VCaP (cell line): ENCODE data around the gene GPR132.
A peak's percentile ranks its signal among the peaks of the same experiment; 100 is the strongest.

Experiments used
- H3K27ac ChIP-seq: fragments of 450-650 bp; 2 replicates; pipeline ENCODE4 v1.5.1; 2017
- CTCF ChIP-seq: fragments of 450-650 bp; conservative IDR thresholded peaks from 2 replicates; pipeline ENCODE4 v1.5.1; 2017; ENCODE audit warnings: mild to moderate bottlenecking, moderate library complexity

Gene GPR132

DNA sequence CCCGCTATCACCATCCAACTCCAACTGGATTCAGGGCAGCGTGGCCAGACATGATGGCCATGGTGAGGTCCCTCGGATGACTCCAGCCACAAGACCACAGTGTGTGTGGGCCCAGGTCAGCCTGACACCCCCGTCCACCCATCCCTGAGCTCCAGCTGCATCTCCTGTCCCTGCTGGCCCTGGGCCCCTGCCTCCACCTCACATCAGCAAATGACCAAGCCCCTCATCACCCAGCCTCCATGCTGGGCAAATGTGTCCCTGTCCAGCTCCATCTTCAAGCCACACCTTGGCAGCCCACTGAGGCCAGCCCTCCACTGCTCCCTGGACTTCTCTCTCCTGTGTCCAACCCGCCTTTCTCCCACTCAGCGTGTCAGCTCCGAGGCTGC, 3.2 kb downstream of the GPR132 start:
- no peak overlapping the region for H3K27ac ChIP-seq
- no peak for TF ChIP-seq CTCF

- no peak overlapping the region for H3K27ac ChIP-seq
Measured at GRCh38 chr14:105061428-105062047, 3.7 kb downstream of the GPR132 start.

GRCh38 chr14:105060751-105061427, 4.3 kb downstream of the GPR132 start:
- no peak for TF ChIP-seq CTCF
- peak overlapping the region; percentile 56; the same call in 1 of the 2 replicates for H3K27ac ChIP-seq

More at GRCh38 chr14:105061428-105062047, 3.7 kb downstream of the GPR132 start:
- TF ChIP-seq CTCF = no peak

DNA sequence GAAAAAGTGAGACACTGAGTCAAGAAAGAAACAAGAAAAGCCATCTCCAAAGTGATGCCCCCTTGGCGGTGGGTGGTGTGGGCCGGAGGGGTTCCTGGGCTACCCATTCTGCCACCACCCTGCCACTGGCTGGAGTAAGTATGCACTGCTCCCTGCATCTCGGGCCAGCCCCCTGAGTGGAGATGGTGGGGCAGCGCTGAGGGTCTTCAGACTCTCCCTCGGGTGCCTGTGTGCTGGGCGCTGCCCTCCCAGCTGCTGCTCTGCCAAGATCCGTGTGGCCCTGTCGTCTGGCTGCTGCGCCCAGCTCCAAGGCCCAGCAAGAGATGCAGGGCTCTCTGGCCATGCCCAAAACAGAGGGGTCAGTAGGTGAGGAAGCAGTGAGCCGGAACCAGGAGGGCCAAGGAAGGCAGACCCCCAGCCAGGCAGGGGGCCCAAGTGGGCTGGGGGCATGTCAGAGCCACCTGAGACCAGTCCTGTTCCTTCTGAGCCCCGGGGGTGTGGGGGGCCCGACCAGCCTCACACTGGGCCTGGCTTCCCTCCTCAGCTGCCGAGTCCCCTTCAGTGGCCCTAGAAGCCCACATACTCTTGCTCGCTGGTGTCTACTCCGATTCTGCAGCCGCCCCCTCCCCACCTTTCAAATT, 5.2 kb downstream of the GPR132 start:
- TF ChIP-seq CTCF = no peak
- H3K27ac ChIP-seq = peak overlapping the region; percentile 56

DNA sequence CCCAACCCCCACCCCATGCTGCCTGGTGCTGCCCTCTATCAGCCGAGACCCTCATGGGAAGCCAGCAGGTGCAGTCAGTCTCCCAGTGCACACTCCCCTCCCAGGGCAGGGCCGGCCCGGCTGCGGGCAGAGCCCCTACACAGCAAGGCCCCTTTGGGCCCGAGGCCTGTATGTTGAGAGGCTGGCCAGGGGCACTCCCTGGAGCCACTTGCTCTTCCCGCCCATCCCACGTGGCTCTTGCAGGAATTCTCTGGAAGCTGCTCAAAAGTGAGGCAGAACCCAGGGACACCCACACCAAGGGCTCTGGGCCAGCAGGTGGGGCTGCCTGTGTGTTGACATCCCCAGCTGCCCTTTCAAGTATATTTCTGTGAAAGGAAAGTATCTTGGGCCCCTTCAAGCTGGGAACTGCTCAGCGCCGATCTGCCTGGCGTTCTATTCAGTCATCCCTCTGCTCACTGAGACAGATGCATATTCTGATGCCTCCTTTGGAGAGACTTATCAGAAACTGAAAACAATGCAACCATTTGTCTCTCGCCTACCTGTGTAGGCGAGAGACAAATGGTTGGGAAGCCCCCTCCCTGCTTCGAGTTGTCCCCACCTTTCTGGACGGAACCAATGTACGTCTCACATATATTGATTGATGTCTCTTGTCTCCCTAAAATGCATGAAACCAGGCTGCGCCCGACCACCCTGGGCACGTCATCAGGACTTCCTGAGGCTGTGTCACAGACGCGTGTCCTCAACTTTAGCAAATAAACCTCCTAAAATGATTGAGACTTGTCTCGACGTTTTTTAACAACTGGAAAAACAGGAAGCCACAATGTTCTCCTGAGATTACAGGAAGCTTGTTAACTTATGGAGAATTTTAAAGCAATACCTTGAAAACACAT, 6.0 kb downstream of the GPR132 start:
- peak overlapping the region; percentile 56 for H3K27ac ChIP-seq
- no peak for TF ChIP-seq CTCF

DNA sequence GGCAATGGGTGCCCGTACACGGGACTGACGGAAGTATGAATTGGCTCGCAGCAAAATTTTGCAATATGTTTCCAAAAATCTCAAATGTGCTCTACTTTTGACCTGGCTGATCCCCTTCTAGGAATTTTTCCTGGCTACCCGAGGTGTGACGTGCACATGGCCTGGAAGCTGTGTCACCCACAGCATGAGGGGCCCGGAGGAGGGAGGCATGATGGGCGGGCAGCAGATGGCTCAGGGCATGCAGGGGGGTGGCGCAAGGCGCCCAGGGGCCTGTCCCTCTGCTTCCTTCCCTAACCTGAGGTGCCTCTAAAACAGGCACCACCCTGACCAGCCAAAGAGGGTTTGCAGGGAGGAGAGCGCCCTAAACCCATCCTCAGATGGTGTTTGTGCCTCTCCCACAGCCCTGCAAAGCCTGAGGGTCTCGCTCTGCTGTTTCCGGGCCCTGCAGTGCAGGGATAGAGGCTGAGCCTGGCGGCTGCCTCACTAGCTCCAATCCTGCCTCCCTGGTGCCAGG, 6.7 kb downstream of the GPR132 start:
- no peak overlapping the region; the same call in 1 of the 2 replicates for H3K27ac ChIP-seq

More for the DNA sequence above, 6.7 kb downstream of the GPR132 start:
- TF ChIP-seq CTCF = no peak
